Gastroesophageal sphincter (tissue), 2 donors: Measurements from ENCODE around the gene TDRD9.

Experiments
- EP300 ChIP-seq: sonication (generic); formaldehyde crosslinking; IDR thresholded peaks from one replicate; pipeline ENCODE4 v1.6.1; 2017; ENCODE audit warnings: antibody characterized with exemption, mild to moderate bottlenecking
- POLR2A ChIP-seq, 2 donors: fragments of 450-650 bp; IDR thresholded peaks; one replicate each; pipeline ENCODE4 v1.6.1; 2017; ENCODE audit warnings: antibody characterized with exemption in 2 of 2, mild to moderate bottlenecking in 2 of 2, moderate library complexity in 1 of 2

GRCh38 chr14:103897075-103897947, 30.9 kb upstream of the TDRD9 start:
- no peak for TF ChIP-seq POLR2A (IDR thresholded peaks at IDR 0.05)
- TF ChIP-seq EP300 = no peak
